ENCODE measurements around the gene CNPY1.

CNPY1 gene

DNA sequence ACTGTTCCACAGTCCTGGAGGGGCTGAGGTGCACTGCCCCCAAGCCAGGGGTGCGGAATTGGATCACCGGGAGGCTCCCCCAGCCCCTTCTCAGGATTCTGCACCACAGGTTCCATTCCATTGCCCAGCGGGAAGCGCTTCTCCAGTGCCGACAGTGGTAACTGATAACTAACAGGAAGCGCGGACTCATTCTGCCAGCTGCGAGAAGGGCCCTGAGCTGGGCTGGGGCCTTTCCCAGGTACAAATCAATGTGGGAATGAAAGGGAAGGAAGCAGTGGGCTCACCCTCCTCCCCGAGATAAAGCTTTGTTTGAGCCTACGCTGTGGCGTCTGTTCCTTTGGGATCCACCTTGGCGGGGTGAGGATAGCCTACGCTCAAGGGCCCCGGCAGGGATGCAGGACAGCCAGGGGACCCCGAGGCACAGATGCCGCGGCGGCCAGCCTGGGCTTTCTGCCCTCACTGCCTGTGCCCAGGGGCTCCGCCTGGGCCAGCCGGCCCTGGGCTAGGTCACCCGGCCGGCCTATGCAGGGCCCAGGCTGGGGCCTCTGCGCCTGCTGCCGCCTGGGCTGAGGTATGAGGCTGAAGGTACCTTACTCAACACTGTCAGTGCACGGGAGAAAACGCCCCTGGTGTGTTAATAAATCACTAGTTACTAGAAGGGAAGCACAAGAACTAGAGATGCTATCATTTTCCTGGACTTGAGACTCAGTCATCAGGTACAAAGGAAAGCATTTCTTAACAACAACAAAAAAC lies 49.0 kb downstream of the CNPY1 start:
- Histone ChIP-seq H3K4me3 (replicated peaks; ENCODE audit: low read depth, low read length) (no peak overlapping the region), H3K27me3 (replicated peaks; ENCODE audit: control insufficient read depth, insufficient read depth, low read length) (no peaks in the 10 kb centered on the region), H3K36me3 (ENCODE audit: control insufficient read depth, insufficient read depth, low read length) (no peaks in the 10 kb centered on the region)
- TF ChIP-seq, protein P1, sequence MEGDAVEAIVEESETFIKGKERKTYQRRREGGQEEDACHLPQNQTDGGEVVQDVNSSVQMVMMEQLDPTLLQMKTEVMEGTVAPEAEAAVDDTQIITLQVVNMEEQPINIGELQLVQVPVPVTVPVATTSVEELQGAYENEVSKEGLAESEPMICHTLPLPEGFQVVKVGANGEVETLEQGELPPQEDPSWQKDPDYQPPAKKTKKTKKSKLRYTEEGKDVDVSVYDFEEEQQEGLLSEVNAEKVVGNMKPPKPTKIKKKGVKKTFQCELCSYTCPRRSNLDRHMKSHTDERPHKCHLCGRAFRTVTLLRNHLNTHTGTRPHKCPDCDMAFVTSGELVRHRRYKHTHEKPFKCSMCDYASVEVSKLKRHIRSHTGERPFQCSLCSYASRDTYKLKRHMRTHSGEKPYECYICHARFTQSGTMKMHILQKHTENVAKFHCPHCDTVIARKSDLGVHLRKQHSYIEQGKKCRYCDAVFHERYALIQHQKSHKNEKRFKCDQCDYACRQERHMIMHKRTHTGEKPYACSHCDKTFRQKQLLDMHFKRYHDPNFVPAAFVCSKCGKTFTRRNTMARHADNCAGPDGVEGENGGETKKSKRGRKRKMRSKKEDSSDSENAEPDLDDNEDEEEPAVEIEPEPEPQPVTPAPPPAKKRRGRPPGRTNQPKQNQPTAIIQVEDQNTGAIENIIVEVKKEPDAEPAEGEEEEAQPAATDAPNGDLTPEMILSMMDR (IDR thresholded peaks at IDR 0.05; ENCODE audit: insufficient read depth, low read length, poor library complexity, severe bottlenecking) = no peak
- no peak for DNase-seq (ENCODE audit: extremely low read depth, insufficient read length)

DNA sequence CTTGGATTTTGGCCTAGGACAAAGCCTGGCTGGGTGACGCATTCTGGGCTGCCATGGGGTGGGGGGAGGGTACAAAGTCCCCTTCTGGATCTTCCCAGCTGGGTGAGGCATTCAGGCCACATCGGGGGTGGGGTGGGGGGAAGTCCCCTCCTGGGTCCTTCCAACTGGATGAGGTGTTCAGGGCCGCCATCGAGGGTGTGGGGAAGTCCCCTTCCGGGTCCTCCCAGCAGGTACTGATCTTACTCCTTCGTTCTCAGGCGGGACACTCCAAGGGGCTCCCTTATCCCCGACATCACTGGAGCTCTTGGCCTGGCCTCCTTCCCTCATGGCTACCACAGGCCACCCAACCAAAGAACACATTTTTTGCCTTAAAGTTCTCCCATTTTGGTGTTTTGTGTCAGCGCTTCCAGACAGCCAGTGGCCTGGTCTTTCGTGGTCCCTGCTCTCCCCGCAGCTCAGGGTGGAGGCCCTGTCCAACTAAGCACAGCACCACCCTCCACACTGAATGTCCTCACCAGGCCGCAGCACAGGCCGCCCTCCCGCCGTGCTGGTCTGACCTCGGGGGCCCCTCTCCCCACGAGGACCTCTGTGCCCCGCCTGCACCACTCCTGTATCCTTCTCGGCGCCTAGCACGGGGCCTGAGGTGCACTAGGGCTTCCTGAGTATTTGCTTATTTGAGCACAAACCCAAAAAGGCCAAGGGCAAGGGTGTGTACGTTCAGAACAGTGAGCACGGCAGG lies 49.9 kb downstream of the CNPY1 start:
- Histone ChIP-seq H3K36me3 (ENCODE audit: control insufficient read depth, insufficient read depth, low read length) (no peaks in the 10 kb centered on the region), H3K4me3 (replicated peaks; ENCODE audit: low read depth, low read length) (no peak overlapping the region), H3K27me3 (replicated peaks; ENCODE audit: control insufficient read depth, insufficient read depth, low read length) (no peaks in the 10 kb centered on the region)
- TF ChIP-seq, protein P1 (IDR thresholded peaks at IDR 0.05; ENCODE audit: insufficient read depth, low read length, poor library complexity, severe bottlenecking) = no peak
- DNase-seq (ENCODE audit: extremely low read depth, insufficient read length) = no peak

DNA sequence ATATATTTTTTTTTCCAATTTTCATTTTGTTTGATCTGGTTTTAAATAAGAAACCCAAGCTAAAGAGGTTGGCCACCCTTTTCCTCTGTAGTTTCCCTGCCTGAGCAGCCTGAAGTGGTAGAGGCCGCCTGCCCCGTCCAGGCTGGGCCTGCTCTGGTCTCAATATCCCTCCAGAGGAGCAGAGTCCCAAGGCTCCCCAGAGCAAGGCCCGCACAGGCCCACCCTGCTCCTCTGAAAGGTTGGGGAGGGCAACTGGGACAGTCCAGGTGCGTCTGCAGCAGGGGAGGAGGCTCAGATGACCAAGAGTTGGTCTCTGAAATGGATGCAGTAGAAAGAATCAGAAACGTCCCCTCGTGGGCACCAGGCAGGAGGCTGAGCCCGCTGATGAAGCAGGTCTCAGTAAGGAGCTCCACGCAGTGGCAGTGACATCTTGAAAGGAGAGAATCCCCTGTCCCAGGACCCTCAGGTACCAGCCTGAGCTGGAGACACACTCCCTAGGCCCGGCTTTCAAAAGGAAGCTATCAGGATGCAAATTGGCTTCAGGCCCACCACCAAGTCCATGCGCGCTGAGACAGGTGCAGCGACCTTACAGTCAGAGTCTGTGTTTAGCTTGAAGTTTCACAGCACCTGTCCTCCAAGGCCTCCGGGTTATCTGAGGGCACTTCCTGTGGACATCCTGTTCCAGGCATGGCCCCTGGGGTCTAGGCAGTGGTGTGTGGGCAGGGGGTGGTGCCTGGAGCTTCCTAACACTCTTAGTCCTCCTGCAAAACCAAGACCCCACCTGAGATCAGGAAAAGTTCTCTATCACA lies 50.7 kb downstream of the CNPY1 start:
- TF ChIP-seq, protein P1 (IDR thresholded peaks at IDR 0.05; ENCODE audit: insufficient read depth, low read length, poor library complexity, severe bottlenecking) = no peak
- no peaks in the 10 kb centered on the region for H3K36me3 ChIP-seq (ENCODE audit: control insufficient read depth, insufficient read depth, low read length)
- no peak overlapping the region for H3K4me3 ChIP-seq (replicated peaks; ENCODE audit: low read depth, low read length)
- no peaks in the 10 kb centered on the region for H3K27me3 ChIP-seq (replicated peaks; ENCODE audit: control insufficient read depth, insufficient read depth, low read length)
- DNase-seq (ENCODE audit: extremely low read depth, insufficient read length) = no peak

DNA sequence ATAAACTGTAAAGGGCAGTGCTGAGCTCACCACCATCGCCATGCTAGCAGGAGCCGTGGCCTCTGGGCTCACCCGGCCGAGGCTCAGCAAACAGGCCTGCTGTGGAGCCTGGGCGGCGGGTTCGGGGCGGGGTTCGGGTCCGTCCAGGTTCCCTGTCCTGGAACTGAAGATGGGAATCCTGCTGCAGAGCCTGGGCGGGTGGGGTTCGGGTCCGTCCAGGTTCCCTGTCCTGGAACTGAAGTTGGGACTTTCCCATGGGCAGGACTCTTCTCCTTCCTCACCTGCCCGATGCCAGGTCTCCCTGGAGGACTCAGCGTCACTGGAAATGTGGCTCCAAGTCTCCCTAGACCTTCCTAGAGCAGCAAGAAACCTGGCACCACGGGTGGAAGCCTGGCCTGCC lies 51.8 kb downstream of the CNPY1 start:
- Histone ChIP-seq H3K4me3 (replicated peaks; ENCODE audit: low read depth, low read length) (no peak overlapping the region), H3K27me3 (replicated peaks; ENCODE audit: control insufficient read depth, insufficient read depth, low read length) (no peaks in the 10 kb centered on the region), H3K36me3 (ENCODE audit: control insufficient read depth, insufficient read depth, low read length) (no peaks in the 10 kb centered on the region)
- TF ChIP-seq, protein P1 (IDR thresholded peaks at IDR 0.05; ENCODE audit: insufficient read depth, low read length, poor library complexity, severe bottlenecking) = no peak
- DNase-seq (ENCODE audit: extremely low read depth, insufficient read length) = no peak

DNA sequence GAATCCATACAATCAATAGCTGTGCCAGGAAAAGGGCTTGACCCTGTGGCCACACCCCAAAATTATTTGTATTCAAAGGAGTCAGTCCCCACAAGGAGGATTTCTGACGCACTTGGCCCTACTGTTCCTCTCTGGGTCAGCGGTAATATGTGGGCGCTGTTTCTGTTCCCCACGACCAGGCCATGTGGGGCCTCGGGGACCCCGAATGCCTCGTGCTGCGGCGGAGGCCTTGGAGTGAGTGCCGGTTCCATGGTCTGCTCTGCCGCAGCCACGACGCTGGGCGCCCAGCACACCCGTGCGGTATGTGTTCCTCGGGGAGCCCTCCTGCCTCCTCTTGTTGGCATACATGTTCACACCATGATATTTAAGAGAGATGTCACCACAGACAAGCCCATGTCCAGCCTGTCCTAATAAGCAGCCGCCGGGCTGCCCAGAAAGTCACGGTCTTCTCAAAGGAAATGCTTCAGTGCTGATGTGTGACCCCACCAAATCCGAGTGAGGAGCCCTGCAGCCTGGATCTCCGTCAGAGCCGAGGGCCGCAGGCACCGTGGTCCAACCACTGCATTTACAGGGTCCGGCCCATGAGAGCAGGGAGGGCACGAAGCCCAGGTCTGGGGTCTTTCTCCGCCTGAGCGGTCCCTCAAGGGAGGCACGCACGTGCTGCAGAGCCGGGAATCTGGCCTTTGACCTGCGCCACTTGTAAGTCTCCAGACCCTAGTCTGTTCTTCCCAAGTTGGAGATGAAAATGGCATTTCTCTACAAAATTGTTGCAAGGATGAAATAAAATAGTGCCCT lies 52.4 kb downstream of the CNPY1 start:
- no peak for DNase-seq (ENCODE audit: extremely low read depth, insufficient read length)
- TF ChIP-seq, protein P1 (IDR thresholded peaks at IDR 0.05; ENCODE audit: insufficient read depth, low read length, poor library complexity, severe bottlenecking) = no peak
- Histone ChIP-seq H3K27me3 (replicated peaks; ENCODE audit: control insufficient read depth, insufficient read depth, low read length) (no peaks in the 10 kb centered on the region), H3K4me3 (replicated peaks; ENCODE audit: low read depth, low read length) (no peak overlapping the region), H3K36me3 (ENCODE audit: control insufficient read depth, insufficient read depth, low read length) (no peaks in the 10 kb centered on the region)
